ENCODE measurements around the gene NUDC. TPM values are rescaled to one million over a fixed set of nuclear protein-coding genes. Genes with fewer than 3 reads are reported as not detected.

NUDC gene
- total RNA-seq, 4 donors from 2014 or later = 64.8 to 94.5 (median 68.1) TPM

DNA sequence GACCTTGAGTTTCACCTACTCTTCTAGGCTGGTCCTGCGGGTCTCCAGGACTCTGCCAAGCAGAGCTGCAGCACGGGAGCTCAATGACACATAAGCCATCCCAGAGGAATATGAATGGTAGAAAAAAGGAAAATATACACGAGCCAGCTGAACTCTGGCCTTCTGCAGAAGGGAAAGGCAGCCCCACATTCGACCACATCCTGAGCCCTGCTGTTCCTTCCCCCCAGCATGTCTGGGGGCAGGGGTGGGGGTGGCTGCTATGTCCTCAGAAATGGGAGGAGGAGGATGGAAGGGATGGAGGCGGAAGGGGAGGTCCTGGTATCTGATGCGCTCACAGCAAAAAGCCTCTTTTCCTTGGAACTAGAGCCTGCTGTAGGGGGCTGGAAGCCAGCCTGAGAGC, 50.8 kb downstream of the NUDC start:
- ATAC-seq = no peak
- Histone ChIP-seq H3K9me3 (no peaks in the 10 kb centered on the region), H3K4me1 (no peaks in the 10 kb centered on the region), H3K4me3 (no peak overlapping the region), H3K36me3 (no peaks in the 10 kb centered on the region), H3K27me3 (peaks cover 37% of the 10 kb centered on the region), H3K27ac (no peak overlapping the region)
- TF ChIP-seq POLR2A (IDR thresholded peaks at IDR 0.05) (no peak), EP300 (IDR thresholded peaks at IDR 0.05) (no peak), POLR2AphosphoS5 (IDR thresholded peaks at IDR 0.05) (no peak)
- TF ChIP-seq, protein P1, sequence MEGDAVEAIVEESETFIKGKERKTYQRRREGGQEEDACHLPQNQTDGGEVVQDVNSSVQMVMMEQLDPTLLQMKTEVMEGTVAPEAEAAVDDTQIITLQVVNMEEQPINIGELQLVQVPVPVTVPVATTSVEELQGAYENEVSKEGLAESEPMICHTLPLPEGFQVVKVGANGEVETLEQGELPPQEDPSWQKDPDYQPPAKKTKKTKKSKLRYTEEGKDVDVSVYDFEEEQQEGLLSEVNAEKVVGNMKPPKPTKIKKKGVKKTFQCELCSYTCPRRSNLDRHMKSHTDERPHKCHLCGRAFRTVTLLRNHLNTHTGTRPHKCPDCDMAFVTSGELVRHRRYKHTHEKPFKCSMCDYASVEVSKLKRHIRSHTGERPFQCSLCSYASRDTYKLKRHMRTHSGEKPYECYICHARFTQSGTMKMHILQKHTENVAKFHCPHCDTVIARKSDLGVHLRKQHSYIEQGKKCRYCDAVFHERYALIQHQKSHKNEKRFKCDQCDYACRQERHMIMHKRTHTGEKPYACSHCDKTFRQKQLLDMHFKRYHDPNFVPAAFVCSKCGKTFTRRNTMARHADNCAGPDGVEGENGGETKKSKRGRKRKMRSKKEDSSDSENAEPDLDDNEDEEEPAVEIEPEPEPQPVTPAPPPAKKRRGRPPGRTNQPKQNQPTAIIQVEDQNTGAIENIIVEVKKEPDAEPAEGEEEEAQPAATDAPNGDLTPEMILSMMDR (IDR thresholded peaks at IDR 0.05) = no peak
- WGBS, 2 donors (ENCODE audit: low coverage in 1 of 2) = 44 to 51% methylated on average over 5 to 6 of the region's 6 CpGs

DNA sequence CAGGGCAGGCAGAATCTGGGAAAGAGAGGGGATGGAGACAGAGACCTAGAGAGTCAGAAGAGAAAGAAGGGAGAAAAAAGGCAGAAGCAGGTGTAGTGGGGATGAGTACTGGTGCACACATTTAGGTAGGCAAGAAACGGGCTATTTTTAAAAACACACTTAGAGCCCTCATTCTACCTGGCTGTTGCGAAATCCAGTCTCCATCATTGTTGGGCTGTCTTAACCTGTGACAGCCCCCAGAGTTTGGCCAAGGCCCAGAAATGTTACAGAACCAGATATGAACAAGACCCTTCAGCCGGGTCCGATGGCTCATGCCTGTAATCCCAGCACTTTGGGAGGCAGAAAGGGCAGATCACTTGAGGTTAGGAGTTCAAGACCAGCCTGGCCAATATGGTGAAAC, 51.3 kb downstream of the NUDC start:
- Histone ChIP-seq H3K4me1 (no peaks in the 10 kb centered on the region), H3K27ac (no peak overlapping the region), H3K27me3 (peaks cover 33% of the 10 kb centered on the region), H3K36me3 (no peaks in the 10 kb centered on the region), H3K9me3 (no peaks in the 10 kb centered on the region), H3K4me3 (no peak overlapping the region)
- 90 to 94% methylated on average over 3 to 4 of the region's 4 CpGs for WGBS, 2 donors (ENCODE audit: low coverage in 1 of 2)
- TF ChIP-seq POLR2A (IDR thresholded peaks at IDR 0.05) (no peak), EP300 (IDR thresholded peaks at IDR 0.05) (no peak), POLR2AphosphoS5 (IDR thresholded peaks at IDR 0.05) (no peak)
- TF ChIP-seq, protein P1 (IDR thresholded peaks at IDR 0.05) = no peak
- no peak for ATAC-seq

DNA sequence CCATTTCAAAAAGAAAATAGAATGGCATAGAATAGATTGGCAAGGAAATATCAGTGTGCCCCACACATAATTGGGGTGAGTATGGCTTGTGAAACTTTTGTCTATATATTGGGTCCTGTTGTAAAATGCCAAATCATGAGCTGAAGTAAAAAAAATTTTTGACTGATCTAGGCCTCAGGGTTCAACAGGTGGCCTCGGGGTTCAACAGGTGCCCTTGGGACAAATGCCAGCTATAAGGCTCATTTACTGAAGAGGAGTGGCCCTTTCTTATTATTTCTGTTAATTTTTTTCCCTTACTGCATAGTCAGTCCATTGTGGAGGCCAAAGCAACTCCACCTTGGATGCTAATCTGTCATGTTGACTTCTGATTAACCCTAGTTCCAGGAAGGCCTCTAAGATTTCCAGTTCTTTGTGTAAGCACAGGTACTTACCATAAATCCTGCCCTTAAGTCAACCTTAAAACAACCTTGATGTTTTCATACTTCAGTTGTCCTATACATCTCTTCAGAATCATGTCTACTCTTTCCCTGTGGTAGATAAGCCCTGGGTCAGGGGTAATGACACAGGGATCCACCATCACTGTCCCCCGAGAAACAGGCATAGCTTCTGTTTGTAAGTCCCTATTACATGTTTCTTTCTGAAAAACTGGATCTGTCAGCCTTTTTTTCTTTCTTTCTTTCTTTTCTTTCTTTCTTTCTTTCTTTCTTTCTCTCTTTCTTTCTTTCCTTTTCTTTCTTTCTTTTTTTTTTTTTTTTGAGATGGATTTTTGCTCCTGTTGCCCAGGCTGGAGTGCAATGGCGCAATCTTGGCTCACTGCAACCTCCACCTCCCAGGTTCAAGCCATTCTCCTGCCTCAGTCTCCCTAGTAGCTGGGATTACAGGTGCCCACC, 55.3 kb downstream of the NUDC start:
- WGBS, 2 donors (ENCODE audit: low coverage in 1 of 2) = 84 to 100% methylated on average over 1 to 2 of the region's 3 CpGs
- TF ChIP-seq, protein P1 (IDR thresholded peaks at IDR 0.05) = no peak
- TF ChIP-seq EP300 (IDR thresholded peaks at IDR 0.05) (no peak), POLR2AphosphoS5 (IDR thresholded peaks at IDR 0.05) (no peak), POLR2A (IDR thresholded peaks at IDR 0.05) (no peak)

GRCh38 chr1:26978901-26979300, 57.4 kb downstream of the NUDC start:
- H3K4me1 ChIP-seq = no peaks in the 10 kb centered on the region
- H3K4me3 ChIP-seq = no peak overlapping the region
- peaks cover 25% of the 10 kb centered on the region for H3K27me3 ChIP-seq
- H3K9me3 ChIP-seq = no peaks in the 10 kb centered on the region
- no peak overlapping the region for H3K27ac ChIP-seq
- 52 to 53% methylated on average over 2 of the region's 2 CpGs for WGBS, 2 donors (ENCODE audit: low coverage in 1 of 2)
- H3K36me3 ChIP-seq = no peaks in the 10 kb centered on the region
- TF ChIP-seq POLR2AphosphoS5 (IDR thresholded peaks at IDR 0.05) (no peak), EP300 (IDR thresholded peaks at IDR 0.05) (no peak), POLR2A (IDR thresholded peaks at IDR 0.05) (no peak)
- TF ChIP-seq, protein P1 (IDR thresholded peaks at IDR 0.05) = no peak
- no peak for ATAC-seq

More for the DNA sequence above, 55.3 kb downstream of the NUDC start:
- no peak overlapping the region for H3K27ac ChIP-seq
- H3K4me1 ChIP-seq = no peaks in the 10 kb centered on the region
- no peaks in the 10 kb centered on the region for H3K9me3 ChIP-seq
- peaks cover 7% of the 10 kb centered on the region for H3K27me3 ChIP-seq
- H3K4me3 ChIP-seq = no peak overlapping the region
- ATAC-seq = no peak
- no peaks in the 10 kb centered on the region for H3K36me3 ChIP-seq
